ENCODE data around the gene RCAN2.

- TF ChIP-seq CTCF (IDR thresholded peaks at IDR 0.05) (no peak), POLR2AphosphoS5 (IDR thresholded peaks at IDR 0.05) (no peak), POLR2A (IDR thresholded peaks at IDR 0.05) (no peak)
Measured at GRCh38 chr6:46218457-46218856, 272.8 kb downstream of the RCAN2 start.

Measured in gastroesophageal sphincter (tissue), 3 donors.